SU-DHL-6 (cell line): ENCODE data around the gene ZMIZ1.

Experiments
- H2AFZ ChIP-seq: fragments of 200-600 bp; sonication (generic); 2 replicates; pipeline ENCODE4 v1.6.1; 2014; ENCODE audit warnings: low read depth, mild to moderate bottlenecking, moderate library complexity, mixed read lengths, antibody characterized with exemption, low read length; ENCODE audit not compliant: severe bottlenecking
- H3F3A ChIP-seq: fragments of 200-600 bp; shearing (Covaris generic); 2 replicates; pipeline ENCODE4 v1.6.0; 2016; ENCODE audit warnings: antibody characterized with exemption, mild to moderate bottlenecking; ENCODE audit not compliant: insufficient read depth
- H3K27ac ChIP-seq: fragments of 200-600 bp; sonication (generic); 2 replicates; pipeline ENCODE4 v1.5.1; 2016; ENCODE audit warnings: low read depth, mild to moderate bottlenecking, low read length, moderate library complexity, mixed read lengths
- H3K27me3 ChIP-seq: fragments of 200-600 bp; sonication (generic), shearing (Covaris generic); 2 replicates; pipeline ENCODE4 v1.6.0; 2014; ENCODE audit warnings: mild to moderate bottlenecking, low read length
- H3K36me3 ChIP-seq: fragments of 200-600 bp; sonication (generic); 2 replicates; pipeline ENCODE4 v1.6.1; 2014; ENCODE audit warnings: mild to moderate bottlenecking, low read length, mixed read lengths
- H3K4me2 ChIP-seq: fragments of 300-600, 200-600 bp; shearing (Covaris generic), sonication (generic); 2 replicates; pipeline ENCODE4 v1.6.0; 2014; ENCODE audit warnings: low read length, low read depth, mild to moderate bottlenecking; ENCODE audit not compliant: poor library complexity, severe bottlenecking
- H3K4me3 ChIP-seq: fragments of 200-600 bp; sonication (generic); 2 replicates; pipeline ENCODE4 v1.5.1; 2014; ENCODE audit warnings: antibody characterized with exemption, low read length, mild to moderate bottlenecking, mixed read lengths; ENCODE audit not compliant: insufficient read depth, poor library complexity, severe bottlenecking
- H3K79me2 ChIP-seq: fragments of 200-600 bp; sonication (generic); 2 replicates; pipeline ENCODE4 v1.6.1; 2014; ENCODE audit warnings: mild to moderate bottlenecking, low read length, moderate library complexity; ENCODE audit not compliant: insufficient read depth
- H3K9ac ChIP-seq: fragments of 200-600 bp; sonication (generic); 2 replicates; pipeline ENCODE4 v1.7.0; 2014; ENCODE audit warnings: mild to moderate bottlenecking, low read length
- H3K9me2 ChIP-seq: fragments of 200-600 bp; sonication (generic); replicated peaks from 2 replicates; pipeline ENCODE4 v1.6.1; 2014; ENCODE audit warnings: low read length; ENCODE audit not compliant: insufficient read depth
- H3K9me3 ChIP-seq: fragments of 200-600 bp; sonication (generic); 2 replicates; pipeline ENCODE4 v1.6.1; 2014; ENCODE audit warnings: low read length, mixed read lengths; ENCODE audit not compliant: insufficient read depth
- H4K20me1 ChIP-seq: fragments of 200-600 bp; sonication (generic); 2 replicates; pipeline ENCODE4 v1.6.1; 2014; ENCODE audit warnings: low read depth, mild to moderate bottlenecking, antibody characterized with exemption, low read length, moderate library complexity, mixed read lengths
- EZH2phosphoT487 ChIP-seq: fragments of 200-600 bp; sonication (generic), shearing (Covaris generic); conservative IDR thresholded peaks from 2 replicates; pipeline ENCODE4 v1.6.1; 2018; ENCODE audit warnings: mild to moderate bottlenecking, antibody characterized with exemption, low read length, moderate library complexity, mixed read lengths
- TF ChIP-seq, protein P1 (sequence below): fragments of 200-600 bp; sonication (generic); IDR thresholded peaks from one replicate; pipeline ENCODE4 v1.5.1; 2017; ENCODE audit warnings: antibody characterized with exemption, mild to moderate bottlenecking, low read length, moderate library complexity; ENCODE audit not compliant: insufficient read depth, poor library complexity, severe bottlenecking

Gene ZMIZ1

DNA sequence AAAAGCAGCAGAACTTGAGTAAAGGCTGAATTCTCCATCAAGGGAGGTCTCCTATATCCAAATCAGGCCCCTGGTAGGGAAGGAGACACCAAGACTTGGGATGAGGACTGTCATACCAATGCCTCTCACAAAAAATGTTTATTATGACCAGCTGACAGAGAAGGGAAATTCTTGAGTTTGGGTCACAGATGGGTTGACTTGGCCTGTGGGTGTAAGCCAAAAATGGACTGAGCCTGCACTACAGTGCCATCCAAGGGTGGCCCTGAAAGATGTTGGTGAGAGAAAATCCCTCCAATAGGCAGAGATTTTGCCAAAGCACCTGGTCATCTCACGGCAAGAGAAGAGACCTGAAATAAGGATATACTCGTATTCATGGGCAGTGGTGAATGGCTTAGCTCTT, 251.6 kb downstream of the ZMIZ1 start:
- Histone ChIP-seq H3K4me3 (no peak overlapping the region), H3K36me3 (no peaks in the 10 kb centered on the region), H3K27ac (no peak overlapping the region), H3K4me2 (no peak overlapping the region), H3K9me3 (no peaks in the 10 kb centered on the region), H3K27me3 (no peaks in the 10 kb centered on the region), H3K9me2 (no peaks in the 10 kb centered on the region), H3K79me2 (no peaks in the 10 kb centered on the region), H2AFZ (no peak overlapping the region), H3F3A (no peaks in the 10 kb centered on the region), H4K20me1 (no peaks in the 10 kb centered on the region), H3K9ac (no peak overlapping the region)
- TF ChIP-seq, protein P1, sequence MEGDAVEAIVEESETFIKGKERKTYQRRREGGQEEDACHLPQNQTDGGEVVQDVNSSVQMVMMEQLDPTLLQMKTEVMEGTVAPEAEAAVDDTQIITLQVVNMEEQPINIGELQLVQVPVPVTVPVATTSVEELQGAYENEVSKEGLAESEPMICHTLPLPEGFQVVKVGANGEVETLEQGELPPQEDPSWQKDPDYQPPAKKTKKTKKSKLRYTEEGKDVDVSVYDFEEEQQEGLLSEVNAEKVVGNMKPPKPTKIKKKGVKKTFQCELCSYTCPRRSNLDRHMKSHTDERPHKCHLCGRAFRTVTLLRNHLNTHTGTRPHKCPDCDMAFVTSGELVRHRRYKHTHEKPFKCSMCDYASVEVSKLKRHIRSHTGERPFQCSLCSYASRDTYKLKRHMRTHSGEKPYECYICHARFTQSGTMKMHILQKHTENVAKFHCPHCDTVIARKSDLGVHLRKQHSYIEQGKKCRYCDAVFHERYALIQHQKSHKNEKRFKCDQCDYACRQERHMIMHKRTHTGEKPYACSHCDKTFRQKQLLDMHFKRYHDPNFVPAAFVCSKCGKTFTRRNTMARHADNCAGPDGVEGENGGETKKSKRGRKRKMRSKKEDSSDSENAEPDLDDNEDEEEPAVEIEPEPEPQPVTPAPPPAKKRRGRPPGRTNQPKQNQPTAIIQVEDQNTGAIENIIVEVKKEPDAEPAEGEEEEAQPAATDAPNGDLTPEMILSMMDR = no peak
- TF ChIP-seq EZH2phosphoT487 = no peak

DNA sequence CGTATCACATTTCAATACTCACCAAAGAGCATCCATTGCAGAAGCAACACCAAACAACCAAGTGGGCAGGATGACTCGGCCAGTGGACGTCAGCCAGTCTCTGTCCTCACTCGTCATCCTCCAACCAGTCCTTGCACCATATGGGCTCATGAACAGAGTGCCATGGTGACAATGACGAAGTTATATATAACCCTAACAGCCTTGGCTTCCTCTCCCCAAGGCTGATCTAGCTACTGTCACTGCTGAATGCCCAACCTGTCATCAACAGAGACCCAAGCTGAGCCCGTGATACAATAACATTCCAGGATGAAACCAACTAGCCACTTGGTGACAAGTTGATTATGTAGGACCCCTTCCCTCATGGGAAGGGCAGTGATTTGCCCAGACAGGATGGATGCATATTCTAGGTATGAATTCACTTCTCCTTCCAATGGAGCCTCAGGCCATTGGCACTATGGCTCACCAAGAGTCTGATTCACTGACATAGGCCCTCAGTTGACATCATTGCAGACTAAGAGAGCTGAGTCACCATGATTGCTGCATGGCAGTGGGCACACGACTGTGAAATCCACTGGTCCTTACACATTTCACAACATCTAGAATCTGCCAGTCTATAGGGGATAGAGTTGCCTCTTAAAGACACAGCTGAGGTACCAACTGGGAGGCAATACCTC, 252.2 kb downstream of the ZMIZ1 start:
- no peaks in the 10 kb centered on the region for H3F3A ChIP-seq
- H3K9me3 ChIP-seq = no peaks in the 10 kb centered on the region
- no peak overlapping the region for H3K4me3 ChIP-seq
- H3K79me2 ChIP-seq = no peaks in the 10 kb centered on the region
- TF ChIP-seq, protein P1 = no peak
- H3K9ac ChIP-seq = no peak overlapping the region
- H3K27me3 ChIP-seq = no peaks in the 10 kb centered on the region
- no peaks in the 10 kb centered on the region for H3K9me2 ChIP-seq
- no peak overlapping the region for H2AFZ ChIP-seq
- H4K20me1 ChIP-seq = no peaks in the 10 kb centered on the region
- H3K27ac ChIP-seq = no peak overlapping the region
- no peak overlapping the region for H3K4me2 ChIP-seq
- no peaks in the 10 kb centered on the region for H3K36me3 ChIP-seq

DNA sequence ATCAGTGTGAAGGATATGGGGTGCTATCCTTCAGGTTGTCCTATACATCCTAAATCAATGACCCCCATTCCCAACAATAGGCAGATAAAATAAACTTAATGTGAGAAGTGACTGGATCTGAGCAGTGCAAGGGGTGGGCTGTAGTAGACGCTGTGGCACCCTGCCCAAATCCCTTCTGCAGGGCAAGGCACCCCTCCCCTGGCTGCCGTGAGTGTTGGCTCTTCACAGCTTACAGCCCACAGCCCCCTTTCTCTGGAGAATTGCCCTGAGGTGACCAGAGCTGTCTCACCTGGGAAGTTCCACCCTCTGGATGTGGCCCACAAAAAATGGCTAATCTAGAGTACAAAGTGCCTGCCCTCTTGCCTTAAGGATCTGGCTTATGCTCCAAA, 252.7 kb downstream of the ZMIZ1 start:
- Histone ChIP-seq H4K20me1 (no peaks in the 10 kb centered on the region), H2AFZ (no peak overlapping the region), H3K4me2 (no peak overlapping the region), H3K9me3 (no peaks in the 10 kb centered on the region), H3K27ac (no peak overlapping the region), H3K36me3 (no peaks in the 10 kb centered on the region), H3F3A (no peaks in the 10 kb centered on the region), H3K9ac (no peak overlapping the region), H3K4me3 (no peak overlapping the region), H3K9me2 (no peaks in the 10 kb centered on the region), H3K79me2 (no peaks in the 10 kb centered on the region), H3K27me3 (no peaks in the 10 kb centered on the region)
- no peak for TF ChIP-seq EZH2phosphoT487
- TF ChIP-seq, protein P1 = no peak
